ENCODE data around the gene SLC8A3.

SLC8A3 gene

GRCh38 chr14:70183991-70184390, 4.8 kb downstream of the SLC8A3 start:
- DNase-seq: no peak
- Mint-ChIP-seq H3K4me1 (peaks cover 28% of the 10 kb centered on the region), H3K9me3 (no peaks in the 10 kb centered on the region), H3K4me3 (no peak overlapping the region), H3K27ac (no peak overlapping the region), H3K27me3 (ENCODE audit: low read depth, poor library complexity) (peaks cover under 1% of the 10 kb centered on the region), H3K36me3 (ENCODE audit: low read depth) (peaks cover 1% of the 10 kb centered on the region)
- TF ChIP-seq, protein P1, sequence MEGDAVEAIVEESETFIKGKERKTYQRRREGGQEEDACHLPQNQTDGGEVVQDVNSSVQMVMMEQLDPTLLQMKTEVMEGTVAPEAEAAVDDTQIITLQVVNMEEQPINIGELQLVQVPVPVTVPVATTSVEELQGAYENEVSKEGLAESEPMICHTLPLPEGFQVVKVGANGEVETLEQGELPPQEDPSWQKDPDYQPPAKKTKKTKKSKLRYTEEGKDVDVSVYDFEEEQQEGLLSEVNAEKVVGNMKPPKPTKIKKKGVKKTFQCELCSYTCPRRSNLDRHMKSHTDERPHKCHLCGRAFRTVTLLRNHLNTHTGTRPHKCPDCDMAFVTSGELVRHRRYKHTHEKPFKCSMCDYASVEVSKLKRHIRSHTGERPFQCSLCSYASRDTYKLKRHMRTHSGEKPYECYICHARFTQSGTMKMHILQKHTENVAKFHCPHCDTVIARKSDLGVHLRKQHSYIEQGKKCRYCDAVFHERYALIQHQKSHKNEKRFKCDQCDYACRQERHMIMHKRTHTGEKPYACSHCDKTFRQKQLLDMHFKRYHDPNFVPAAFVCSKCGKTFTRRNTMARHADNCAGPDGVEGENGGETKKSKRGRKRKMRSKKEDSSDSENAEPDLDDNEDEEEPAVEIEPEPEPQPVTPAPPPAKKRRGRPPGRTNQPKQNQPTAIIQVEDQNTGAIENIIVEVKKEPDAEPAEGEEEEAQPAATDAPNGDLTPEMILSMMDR (IDR thresholded peaks at IDR 0.05): no peak

DNA sequence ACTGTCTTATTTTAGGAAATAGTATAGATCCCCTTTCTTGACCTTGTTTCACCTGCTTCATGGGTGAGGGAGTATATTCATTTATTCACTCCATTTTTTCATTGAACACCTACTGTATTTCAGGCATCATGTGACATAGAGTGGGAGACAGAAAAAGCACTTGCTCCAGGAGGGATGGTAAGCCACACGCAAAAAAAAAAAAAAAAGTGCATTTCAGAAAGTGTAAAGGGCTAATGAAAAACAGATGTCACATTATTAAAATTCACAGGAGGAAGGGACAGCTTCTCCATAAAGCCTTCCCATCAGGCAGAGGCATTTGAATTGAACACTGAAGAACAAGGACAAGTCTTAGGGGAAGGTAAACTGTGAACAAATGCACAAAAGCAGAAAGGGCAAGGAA, 7.5 kb downstream of the SLC8A3 start:
- Mint-ChIP-seq H3K36me3 (ENCODE audit: low read depth) (peaks cover 20% of the 10 kb centered on the region), H3K9me3 (no peaks in the 10 kb centered on the region), H3K27me3 (ENCODE audit: low read depth, poor library complexity) (no peaks in the 10 kb centered on the region), H3K4me3 (no peak overlapping the region), H3K27ac (no peak overlapping the region), H3K4me1 (peaks cover 10% of the 10 kb centered on the region)
- TF ChIP-seq, protein P1 (IDR thresholded peaks at IDR 0.05): no peak
- no peak for DNase-seq

DNA sequence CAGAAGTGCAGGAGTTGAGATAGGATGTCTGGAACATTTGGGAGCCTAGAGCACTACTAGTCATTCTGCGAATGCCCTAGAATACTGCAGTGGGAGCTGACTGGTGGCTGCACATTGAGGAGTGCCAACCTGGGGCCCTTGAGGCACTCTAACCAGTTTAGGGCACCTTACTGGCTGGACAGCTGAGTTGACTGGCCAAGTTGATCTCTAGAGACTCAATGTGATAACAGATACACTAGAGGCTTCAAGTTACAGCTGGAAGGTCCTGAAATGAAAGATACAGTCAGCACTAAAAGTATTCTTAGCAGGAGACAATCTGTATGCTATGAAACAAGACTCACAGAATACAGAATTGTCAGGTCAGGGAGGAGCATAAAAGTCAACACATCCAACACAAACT, 8.0 kb downstream of the SLC8A3 start:
- Mint-ChIP-seq H3K4me1 (peaks cover 5% of the 10 kb centered on the region), H3K9me3 (no peaks in the 10 kb centered on the region), H3K36me3 (ENCODE audit: low read depth) (peaks cover 20% of the 10 kb centered on the region), H3K27ac (no peak overlapping the region), H3K27me3 (ENCODE audit: low read depth, poor library complexity) (no peaks in the 10 kb centered on the region), H3K4me3 (no peak overlapping the region)
- DNase-seq: no peak
- TF ChIP-seq, protein P1 (IDR thresholded peaks at IDR 0.05): no peak

DNA sequence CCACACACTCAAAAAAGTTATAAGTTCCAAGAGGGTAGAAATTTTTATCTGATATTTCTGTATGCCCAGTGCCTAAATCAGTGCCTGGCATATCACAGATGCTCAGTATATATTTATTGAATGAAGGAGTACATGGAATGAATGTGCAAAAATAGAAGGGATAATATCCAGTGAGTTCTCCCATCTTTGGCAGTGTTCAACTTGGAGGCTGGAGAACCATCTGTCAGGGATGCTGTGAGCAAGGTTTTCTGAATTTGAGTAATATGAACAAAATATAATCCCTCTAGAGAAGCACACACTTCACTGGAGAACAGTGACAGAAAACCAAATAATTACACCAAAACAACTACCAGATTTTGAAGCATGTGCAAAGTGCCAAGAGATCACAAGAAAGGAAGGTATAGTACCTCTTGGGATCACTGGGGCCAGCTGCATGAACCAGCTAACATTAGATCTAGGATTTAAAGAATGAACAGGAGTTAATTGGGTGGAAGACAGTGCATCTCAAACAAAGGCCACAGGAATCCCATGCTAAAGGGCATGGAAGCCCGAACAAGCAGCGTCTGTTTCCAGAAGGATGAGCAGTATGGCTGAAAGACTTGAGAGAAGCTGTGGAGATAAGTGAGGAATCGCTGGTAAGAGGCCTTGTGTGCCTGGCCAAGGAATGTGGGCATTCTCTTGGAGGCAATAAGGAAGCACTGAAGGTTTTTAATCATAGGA, 11.5 kb downstream of the SLC8A3 start:
- H3K27me3 Mint-ChIP-seq (ENCODE audit: low read depth, poor library complexity): peaks cover 6% of the 10 kb centered on the region
- no peak overlapping the region for H3K27ac Mint-ChIP-seq
- H3K4me3 Mint-ChIP-seq: no peak overlapping the region
- peaks cover 20% of the 10 kb centered on the region for H3K36me3 Mint-ChIP-seq (ENCODE audit: low read depth)
- no peak for DNase-seq
- no peaks in the 10 kb centered on the region for H3K4me1 Mint-ChIP-seq
- TF ChIP-seq, protein P1 (IDR thresholded peaks at IDR 0.05): no peak
- no peaks in the 10 kb centered on the region for H3K9me3 Mint-ChIP-seq

DNA sequence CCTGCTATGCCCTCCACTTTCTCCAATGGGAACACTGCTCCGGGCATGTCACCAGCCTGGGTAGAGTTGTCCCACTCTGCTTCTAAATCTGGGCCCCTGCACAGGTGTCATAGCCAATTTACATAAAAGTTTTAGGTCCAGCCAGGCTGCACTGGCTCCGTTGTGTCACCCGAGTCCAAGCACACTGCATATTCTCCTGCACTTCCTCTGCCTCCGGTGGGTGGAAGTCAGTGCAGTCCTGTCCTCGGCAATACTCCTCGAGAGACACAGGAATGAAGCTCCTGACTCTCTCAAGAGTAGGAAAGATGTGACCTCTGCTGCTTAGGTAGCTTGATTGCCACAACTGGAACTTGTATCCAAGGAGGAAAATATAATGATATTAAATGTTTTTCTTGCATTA, 15.2 kb downstream of the SLC8A3 start:
- Mint-ChIP-seq H3K4me3 (no peak overlapping the region), H3K27ac (no peak overlapping the region), H3K27me3 (ENCODE audit: low read depth, poor library complexity) (peaks cover 10% of the 10 kb centered on the region), H3K9me3 (no peaks in the 10 kb centered on the region), H3K36me3 (ENCODE audit: low read depth) (peaks cover 14% of the 10 kb centered on the region), H3K4me1 (no peaks in the 10 kb centered on the region)
- DNase-seq: no peak
- TF ChIP-seq, protein P1 (IDR thresholded peaks at IDR 0.05): no peak

- Mint-ChIP-seq H3K4me1 (no peaks in the 10 kb centered on the region), H3K27me3 (ENCODE audit: low read depth, poor library complexity) (peaks cover 13% of the 10 kb centered on the region), H3K27ac (no peak overlapping the region), H3K36me3 (ENCODE audit: low read depth) (peaks cover 15% of the 10 kb centered on the region), H3K9me3 (no peaks in the 10 kb centered on the region), H3K4me3 (no peak overlapping the region)
- TF ChIP-seq, protein P1 (IDR thresholded peaks at IDR 0.05): no peak
- DNase-seq: no peak
Measured at GRCh38 chr14:70171726-70172125, 17.0 kb downstream of the SLC8A3 start.

Measured in nephron progenitor cell (in vitro differentiated cells).